Epithelial cell of esophagus (primary cell): ENCODE results near the gene MMP11.

Experiments
- DNase-seq: peaks from one replicate; pipeline ENCODE4 v3.0.0; 2010; ENCODE audit warnings: low read depth
- H3K4me3 ChIP-seq: 2 replicates; pipeline ENCODE4 v1.5.1; 2011; ENCODE audit warnings: mild to moderate bottlenecking, low read length, control low read depth
- TF ChIP-seq, protein P1 (sequence below): IDR thresholded peaks from 2 replicates; pipeline ENCODE4 v1.5.1; 2011; ENCODE audit warnings: low read depth, mild to moderate bottlenecking, low read length, control low read depth, inconsistent platforms; ENCODE audit not compliant: insufficient read depth; ENCODE audit errors: missing control alignments

Gene MMP11

DNA sequence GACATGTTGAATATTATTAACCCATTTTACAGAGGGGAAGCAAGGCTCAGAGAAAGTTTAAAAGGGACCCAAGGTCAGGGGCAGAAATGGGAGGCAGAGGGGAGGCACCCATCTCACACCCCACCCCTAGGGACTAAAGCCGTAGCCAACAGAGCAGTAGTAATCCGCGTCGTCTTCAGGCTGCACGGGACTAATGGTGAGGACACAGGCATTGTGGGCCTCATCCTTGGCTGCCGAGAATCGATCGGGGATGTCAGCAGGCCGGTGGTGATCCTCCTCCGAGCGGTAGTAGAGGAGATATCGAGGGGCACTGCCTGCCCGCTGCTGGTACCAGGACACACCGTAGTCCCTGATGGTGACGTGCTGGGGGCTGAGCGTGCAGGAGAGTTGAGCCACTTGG, 19.9 kb upstream of the MMP11 start:
- TF ChIP-seq, protein P1, sequence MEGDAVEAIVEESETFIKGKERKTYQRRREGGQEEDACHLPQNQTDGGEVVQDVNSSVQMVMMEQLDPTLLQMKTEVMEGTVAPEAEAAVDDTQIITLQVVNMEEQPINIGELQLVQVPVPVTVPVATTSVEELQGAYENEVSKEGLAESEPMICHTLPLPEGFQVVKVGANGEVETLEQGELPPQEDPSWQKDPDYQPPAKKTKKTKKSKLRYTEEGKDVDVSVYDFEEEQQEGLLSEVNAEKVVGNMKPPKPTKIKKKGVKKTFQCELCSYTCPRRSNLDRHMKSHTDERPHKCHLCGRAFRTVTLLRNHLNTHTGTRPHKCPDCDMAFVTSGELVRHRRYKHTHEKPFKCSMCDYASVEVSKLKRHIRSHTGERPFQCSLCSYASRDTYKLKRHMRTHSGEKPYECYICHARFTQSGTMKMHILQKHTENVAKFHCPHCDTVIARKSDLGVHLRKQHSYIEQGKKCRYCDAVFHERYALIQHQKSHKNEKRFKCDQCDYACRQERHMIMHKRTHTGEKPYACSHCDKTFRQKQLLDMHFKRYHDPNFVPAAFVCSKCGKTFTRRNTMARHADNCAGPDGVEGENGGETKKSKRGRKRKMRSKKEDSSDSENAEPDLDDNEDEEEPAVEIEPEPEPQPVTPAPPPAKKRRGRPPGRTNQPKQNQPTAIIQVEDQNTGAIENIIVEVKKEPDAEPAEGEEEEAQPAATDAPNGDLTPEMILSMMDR, result no peak
- no peak overlapping the region for H3K4me3 ChIP-seq
- DNase-seq, result no peak

DNA sequence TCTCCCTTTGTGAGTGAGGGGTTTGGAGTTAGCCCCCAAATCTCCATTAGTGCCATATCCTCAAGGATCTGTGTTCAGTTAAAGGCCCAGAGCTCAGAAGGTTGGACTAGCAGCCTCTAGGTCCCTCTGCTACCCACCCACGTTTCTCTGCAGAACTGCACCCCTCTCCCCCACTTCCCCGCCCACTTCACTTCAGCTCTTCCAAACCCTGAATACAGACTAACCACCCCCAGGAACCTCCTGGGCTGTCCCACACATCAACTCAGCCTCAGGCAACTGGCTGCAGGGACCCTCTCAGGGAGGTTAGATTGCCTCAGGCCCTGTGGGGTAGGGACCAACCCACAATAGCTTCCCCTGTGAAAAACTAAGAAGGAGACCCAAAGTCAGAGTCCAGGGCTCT, 19.3 kb upstream of the MMP11 start:
- DNase-seq, result no peak
- no peak overlapping the region for H3K4me3 ChIP-seq
- TF ChIP-seq, protein P1, result no peak

DNA sequence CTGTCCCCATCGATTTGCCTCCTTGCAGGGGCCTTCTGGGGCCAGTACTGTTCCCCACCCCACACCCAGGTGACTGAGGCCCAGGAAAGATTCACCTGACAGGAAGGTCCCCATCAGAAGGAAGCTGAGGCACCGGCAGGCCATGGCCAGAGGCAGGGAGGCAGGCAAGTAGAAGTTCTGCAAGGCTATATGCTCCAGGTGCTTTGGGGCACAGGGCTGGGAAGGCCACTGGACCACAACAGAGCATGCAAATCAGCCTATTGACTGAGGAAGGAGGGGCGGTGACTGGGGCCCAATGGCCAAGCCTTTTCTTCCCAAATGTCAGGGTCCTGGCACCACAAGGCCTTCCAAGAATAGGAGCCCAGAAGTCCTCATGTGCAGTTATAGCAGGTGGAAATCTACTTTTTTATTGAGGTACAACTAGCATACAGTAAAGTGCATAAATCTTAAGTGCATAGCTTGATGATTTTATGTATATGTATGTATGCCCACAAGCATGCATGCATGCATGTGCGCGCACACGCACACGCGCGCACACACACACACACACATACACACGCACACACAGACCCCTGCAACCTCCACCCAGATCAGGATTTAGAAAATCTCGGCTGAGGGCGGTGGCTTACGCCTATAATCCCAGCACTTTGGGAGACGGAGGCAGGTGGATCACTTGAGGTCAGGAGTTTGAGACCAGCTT, 18.3 kb upstream of the MMP11 start, which contains the start of gene VPREB3:
VPREB3 (minus strand) TSS at position 206 of the 700 bp plus-strand sequence; CDS start at position 144, 62 bp downstream.
- no peak for DNase-seq
- H3K4me3 ChIP-seq, result no peak within 1 kb of the TSS
- TF ChIP-seq, protein P1, result no peak

DNA sequence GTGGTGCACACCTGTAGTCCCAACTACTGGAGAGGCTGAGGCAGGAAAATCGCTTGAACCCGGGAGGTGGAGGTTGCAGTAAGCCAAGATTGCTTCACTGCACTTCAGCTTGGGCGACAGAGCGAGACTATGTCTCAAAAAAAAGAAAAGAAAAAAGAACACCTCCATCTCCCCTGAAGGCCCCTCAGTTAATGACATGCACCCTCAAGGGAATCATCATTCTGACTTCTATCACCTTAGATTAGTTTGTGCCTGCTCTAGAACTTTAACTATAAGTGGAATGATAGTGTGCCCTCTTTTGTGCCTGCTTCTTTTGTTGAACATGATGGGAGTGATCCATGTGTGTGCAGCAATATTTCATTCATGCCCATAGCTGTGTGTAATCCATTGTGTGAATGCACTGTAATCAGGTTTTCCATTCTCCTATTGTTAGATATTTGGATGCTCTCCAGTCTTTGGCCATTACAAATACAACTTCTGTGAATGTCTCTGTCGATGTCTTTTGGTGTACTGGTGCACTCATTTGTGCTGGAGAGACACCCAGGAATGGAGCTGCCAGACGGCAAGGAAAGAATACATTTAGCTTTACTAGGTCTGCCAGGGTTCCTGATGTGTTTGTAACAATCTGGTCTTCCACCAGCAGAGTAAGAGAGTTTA, 17.5 kb upstream of the MMP11 start:
- no peak overlapping the region for H3K4me3 ChIP-seq
- TF ChIP-seq, protein P1, result no peak
- no peak for DNase-seq

DNA sequence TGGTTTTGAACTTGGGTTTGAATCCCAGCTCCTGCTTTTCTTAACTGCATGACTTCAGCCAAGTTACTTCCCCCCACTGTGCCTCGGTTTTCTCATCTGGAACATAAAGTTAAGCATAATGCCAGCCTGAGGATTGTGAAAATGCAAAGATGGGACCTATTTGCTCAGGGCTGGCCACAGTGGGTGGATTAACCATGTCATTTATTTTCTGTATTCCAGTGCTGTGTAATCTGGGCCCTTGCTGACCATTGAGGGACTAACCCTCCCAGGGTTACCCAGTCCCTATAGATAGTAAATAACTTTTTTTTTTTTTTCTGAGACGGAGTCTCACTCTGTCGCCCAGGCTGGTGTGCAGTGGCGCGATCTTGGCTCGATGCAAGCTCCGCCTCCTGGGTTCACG, 16.9 kb upstream of the MMP11 start:
- TF ChIP-seq, protein P1, result no peak
- no peak overlapping the region for H3K4me3 ChIP-seq
- no peak for DNase-seq

DNA sequence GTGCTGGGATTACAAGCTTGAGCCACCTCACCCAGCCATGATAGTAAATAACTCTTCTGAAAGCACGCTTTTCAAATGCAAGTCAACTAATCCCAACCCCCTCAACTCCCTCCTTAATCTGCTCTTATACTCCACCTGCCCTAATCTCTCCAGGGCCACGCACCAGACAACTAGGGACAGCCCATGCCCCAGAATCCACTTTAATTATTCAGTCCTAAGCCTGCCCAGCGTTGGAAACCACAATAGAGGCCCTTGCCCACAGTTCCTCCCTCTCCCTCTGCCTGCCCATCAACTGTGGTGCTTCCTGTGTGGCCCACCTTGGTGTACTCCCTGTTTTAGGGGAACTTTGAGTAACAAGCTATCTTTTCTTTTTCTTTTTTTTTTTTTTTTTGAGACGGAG, 15.8 kb upstream of the MMP11 start:
- TF ChIP-seq, protein P1, result no peak
- DNase-seq, result no peak
- no peak overlapping the region for H3K4me3 ChIP-seq
